T-helper 2 cell treated with Interferon-gamma antibody and Interleukin-4, amounts not matched to agents 5 μg/mL and 100 μg/mL, for 36 hours (primary cell): ENCODE data around the gene SSBP2.
A peak's percentile ranks its signal among the peaks of the same experiment; 100 is the strongest.
"Not testable (repeated sequence)": the region's sequence is repeated elsewhere in the genome, so short reads cannot be mapped to it uniquely, and the experiment has no call there.

Source experiments
- DNase-seq: peaks from one replicate; pipeline ENCODE4 v3.0.0; 2021; ENCODE audit warnings: low spot score
- H3K27ac Mint-ChIP-seq: one replicate; pipeline ENCODE4 v1.8.0; 2021; ENCODE audit warnings: mild to moderate bottlenecking, mixed read lengths
- H3K27me3 Mint-ChIP-seq: one replicate; pipeline ENCODE4 v1.8.0; 2021; ENCODE audit warnings: low read depth, mixed read lengths
- H3K36me3 Mint-ChIP-seq: one replicate; pipeline ENCODE4 v1.8.0; 2021; ENCODE audit warnings: low read depth, mixed read lengths
- H3K4me1 Mint-ChIP-seq: one replicate; pipeline ENCODE4 v1.8.0; 2021; ENCODE audit warnings: low read depth, mixed read lengths
- H3K4me3 Mint-ChIP-seq: one replicate; pipeline ENCODE4 v1.8.0; 2022; ENCODE audit warnings: mild to moderate bottlenecking, moderate library complexity, mixed read lengths
- H3K9me3 Mint-ChIP-seq: one replicate; pipeline ENCODE4 v1.8.0; 2021; ENCODE audit warnings: mixed read lengths

Gene SSBP2

GRCh38 chr5:81646469-81646995 lies 104.4 kb downstream of the SSBP2 start:
- Mint-ChIP-seq H3K27me3 (no peaks in the 10 kb centered on the region), H3K4me1 (peaks cover 6% of the 10 kb centered on the region), H3K36me3 (peaks cover 17% of the 10 kb centered on the region), H3K4me3 (no peak overlapping the region), H3K9me3 (no peaks in the 10 kb centered on the region), H3K27ac (no peak overlapping the region)
- DNase-seq: no peak

- H3K27ac Mint-ChIP-seq: no peak overlapping the region
- H3K27me3 Mint-ChIP-seq: no peaks in the 10 kb centered on the region
- H3K4me3 Mint-ChIP-seq: no peak overlapping the region
Observed at GRCh38 chr5:81642210-81642609, 108.7 kb downstream of the SSBP2 start.

GRCh38 chr5:81639556-81639955 lies 111.3 kb downstream of the SSBP2 start:
- H3K9me3 Mint-ChIP-seq: no peaks in the 10 kb centered on the region
- DNase-seq: no peak
- no peak overlapping the region for H3K4me3 Mint-ChIP-seq
- H3K27me3 Mint-ChIP-seq: no peaks in the 10 kb centered on the region
- peaks cover 15% of the 10 kb centered on the region for H3K4me1 Mint-ChIP-seq
- no peak overlapping the region for H3K27ac Mint-ChIP-seq
- peaks cover 9% of the 10 kb centered on the region for H3K36me3 Mint-ChIP-seq

More at GRCh38 chr5:81642210-81642609, 108.7 kb downstream of the SSBP2 start:
- DNase-seq: no peak
- H3K9me3 Mint-ChIP-seq: no peaks in the 10 kb centered on the region
- peaks cover 9% of the 10 kb centered on the region for H3K36me3 Mint-ChIP-seq
- peaks cover 9% of the 10 kb centered on the region for H3K4me1 Mint-ChIP-seq

GRCh38 chr5:81638471-81638870 lies 112.4 kb downstream of the SSBP2 start:
- no peak for DNase-seq

GRCh38 chr5:81633891-81634290 lies 117.0 kb downstream of the SSBP2 start:
- peaks cover 3% of the 10 kb centered on the region for H3K9me3 Mint-ChIP-seq
- no peaks in the 10 kb centered on the region for H3K27me3 Mint-ChIP-seq
- no peak overlapping the region for H3K4me3 Mint-ChIP-seq
- no peak overlapping the region for H3K27ac Mint-ChIP-seq
- DNase-seq: no peak
- peaks cover 15% of the 10 kb centered on the region for H3K36me3 Mint-ChIP-seq
- H3K4me1 Mint-ChIP-seq: peaks cover 19% of the 10 kb centered on the region

More at GRCh38 chr5:81638471-81638870, 112.4 kb downstream of the SSBP2 start:
- H3K4me3 Mint-ChIP-seq: no peak overlapping the region
- H3K9me3 Mint-ChIP-seq: no peaks in the 10 kb centered on the region
- H3K4me1 Mint-ChIP-seq: peaks cover 15% of the 10 kb centered on the region
- no peak overlapping the region for H3K27ac Mint-ChIP-seq
- H3K27me3 Mint-ChIP-seq: no peaks in the 10 kb centered on the region
- H3K36me3 Mint-ChIP-seq: peaks cover 7% of the 10 kb centered on the region

GRCh38 chr5:81633471-81633870 lies 117.4 kb downstream of the SSBP2 start:
- H3K36me3 Mint-ChIP-seq: peaks cover 19% of the 10 kb centered on the region
- H3K4me3 Mint-ChIP-seq: no peak overlapping the region
- DNase-seq: no peak
- H3K27ac Mint-ChIP-seq: no peak overlapping the region
- peaks cover 20% of the 10 kb centered on the region for H3K4me1 Mint-ChIP-seq
- no peaks in the 10 kb centered on the region for H3K27me3 Mint-ChIP-seq
- peaks cover 3% of the 10 kb centered on the region for H3K9me3 Mint-ChIP-seq

GRCh38 chr5:81632679-81633078 lies 118.2 kb downstream of the SSBP2 start:
- Mint-ChIP-seq H3K36me3 (peaks cover 24% of the 10 kb centered on the region), H3K27me3 (no peaks in the 10 kb centered on the region), H3K4me1 (peaks cover 20% of the 10 kb centered on the region), H3K4me3 (no peak overlapping the region), H3K9me3 (peaks cover 3% of the 10 kb centered on the region), H3K27ac (no peak overlapping the region)
- no peak for DNase-seq

GRCh38 chr5:81631621-81632020 lies 119.3 kb downstream of the SSBP2 start:
- Mint-ChIP-seq H3K27ac (no peak overlapping the region), H3K4me3 (no peak overlapping the region), H3K27me3 (no peaks in the 10 kb centered on the region), H3K4me1 (peaks cover 16% of the 10 kb centered on the region), H3K36me3 (peaks cover 23% of the 10 kb centered on the region), H3K9me3 (peaks cover 3% of the 10 kb centered on the region)
- no peak for DNase-seq

- Mint-ChIP-seq H3K4me1 (peaks cover 16% of the 10 kb centered on the region), H3K36me3 (peaks cover 23% of the 10 kb centered on the region), H3K27me3 (no peaks in the 10 kb centered on the region), H3K9me3 (peaks cover 3% of the 10 kb centered on the region), H3K27ac (no peak overlapping the region), H3K4me3 (no peak overlapping the region)
- peak; percentile 55 for DNase-seq
Observed at GRCh38 chr5:81631124-81631523, 119.8 kb downstream of the SSBP2 start.

GRCh38 chr5:81630684-81631083 lies 120.2 kb downstream of the SSBP2 start:
- Mint-ChIP-seq H3K4me1 (peaks cover 16% of the 10 kb centered on the region), H3K36me3 (peaks cover 24% of the 10 kb centered on the region), H3K4me3 (peak overlapping the region; percentile 68), H3K27ac (no peak overlapping the region), H3K27me3 (no peaks in the 10 kb centered on the region), H3K9me3 (peaks cover 3% of the 10 kb centered on the region)
- no peak for DNase-seq

GRCh38 chr5:81629986-81630385 lies 120.9 kb downstream of the SSBP2 start:
- Mint-ChIP-seq H3K4me1 (peaks cover 17% of the 10 kb centered on the region), H3K4me3 (no peak overlapping the region), H3K36me3 (peaks cover 27% of the 10 kb centered on the region), H3K27me3 (no peaks in the 10 kb centered on the region), H3K27ac (no peak overlapping the region), H3K9me3 (peaks cover 7% of the 10 kb centered on the region)
- no peak for DNase-seq

- H3K9me3 Mint-ChIP-seq, H3K27me3 Mint-ChIP-seq, H3K27ac Mint-ChIP-seq, DNase-seq, H3K4me3 Mint-ChIP-seq: not testable (repeated sequence)
- H3K4me1 Mint-ChIP-seq: peaks cover 17% of the 10 kb centered on the region
- H3K36me3 Mint-ChIP-seq: peaks cover 28% of the 10 kb centered on the region
Observed at GRCh38 chr5:81628061-81628460, 122.8 kb downstream of the SSBP2 start.

- no peaks in the 10 kb centered on the region for H3K27me3 Mint-ChIP-seq
- no peak overlapping the region for H3K4me3 Mint-ChIP-seq
- H3K27ac Mint-ChIP-seq: no peak overlapping the region
- peaks cover 35% of the 10 kb centered on the region for H3K36me3 Mint-ChIP-seq
- H3K4me1 Mint-ChIP-seq: peaks cover 17% of the 10 kb centered on the region
- no peak for DNase-seq
- H3K9me3 Mint-ChIP-seq: peaks cover 7% of the 10 kb centered on the region
Observed at GRCh38 chr5:81626524-81626923, 124.4 kb downstream of the SSBP2 start.

- no peaks in the 10 kb centered on the region for H3K27me3 Mint-ChIP-seq
- H3K4me1 Mint-ChIP-seq: no peaks in the 10 kb centered on the region
- peaks cover 39% of the 10 kb centered on the region for H3K36me3 Mint-ChIP-seq
- no peak overlapping the region for H3K27ac Mint-ChIP-seq
- peaks cover 23% of the 10 kb centered on the region for H3K9me3 Mint-ChIP-seq
- H3K4me3 Mint-ChIP-seq: no peak overlapping the region
- no peak for DNase-seq
Observed at GRCh38 chr5:81609810-81610375, 141.0 kb downstream of the SSBP2 start.

GRCh38 chr5:81608976-81609375 lies 141.9 kb downstream of the SSBP2 start:
- Mint-ChIP-seq H3K27ac (no peak overlapping the region), H3K9me3 (peaks cover 23% of the 10 kb centered on the region), H3K4me3 (no peak overlapping the region), H3K36me3 (peaks cover 34% of the 10 kb centered on the region), H3K4me1 (peaks cover 4% of the 10 kb centered on the region), H3K27me3 (no peaks in the 10 kb centered on the region)
- no peak for DNase-seq
